Measurements from ENCODE around the gene REG3A. TPM values are rescaled to one million over a fixed set of nuclear protein-coding genes. Genes with fewer than 3 reads are reported as not detected.

Gene REG3A
- total and polyA plus RNA-seq, 10 of the 15 experiments (the other 5 are each of a cell fraction or from before 2014, with no cell fraction given): 0.62 TPM; not detected in 9

DNA sequence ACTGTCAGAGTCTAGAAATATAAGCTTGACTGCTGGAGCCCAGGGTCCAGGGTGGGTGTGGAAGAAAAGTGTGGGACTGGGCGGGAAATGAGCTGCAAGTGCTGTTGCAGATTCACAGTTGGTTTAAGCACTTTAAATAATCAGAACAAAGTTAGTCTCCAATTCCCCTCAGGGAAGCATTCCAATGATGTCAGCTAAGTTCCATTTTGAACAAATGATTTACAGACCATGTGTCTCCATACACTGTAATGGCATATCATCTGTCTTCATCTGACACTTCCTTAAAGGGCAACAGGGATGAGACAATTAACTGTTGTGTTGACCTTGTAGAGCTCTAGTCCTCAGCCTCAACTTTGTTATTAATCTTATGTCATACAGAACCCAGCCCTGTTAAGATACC is 31.5 kb upstream of the REG3A start:
- no TSS peak for BruUV-seq (replicated peaks)
- H4K20me1 ChIP-seq (ENCODE audit: control insufficient read depth, insufficient read depth): no peaks in the 10 kb centered on the region
- no peaks in the 10 kb centered on the region for H3K79me2 ChIP-seq (ENCODE audit: control insufficient read depth, insufficient read depth, low read length)
- DNase-seq (ENCODE audit: low read depth, low spot score) (no peak), ATAC-seq (no peak), FAIRE-seq (no peak)
- ChIA-PET CTCF (no interaction called here), POLR2A (no interaction called here), SMC1A (ENCODE audit: uncharacterized antibody, unreplicated experiment) (no interaction called here), RAD21 (ENCODE audit: unreplicated experiment) (no interaction called here)
- 0% methylated on average over 1 of the region's 1 CpG for WGBS (ENCODE audit: insufficient coverage, insufficient replicate concordance, low lambda C conversion rate, missing lambda C conversion rate)
- no peak overlapping the region for H3K4me3 ChIP-seq
- no peak overlapping the region for H3K27ac ChIP-seq (ENCODE audit: control insufficient read depth, insufficient read depth)
- in situ Hi-C loops (cut with MboI) (no loop called here), intact Hi-C loops (cut with micrococcal nuclease; ENCODE audit: unreplicated experiment) (no loop called here)
- no peaks in the 10 kb centered on the region for H3K36me3 ChIP-seq (ENCODE audit: control insufficient read depth in 2 of 2, insufficient read depth in 2 of 2, low read length in 1 of 2)
- no peaks in the 10 kb centered on the region for H3K9me3 ChIP-seq (replicated peaks; ENCODE audit: control insufficient read depth, insufficient read depth, low read length)
- TF ChIP-seq CTCF (IDR thresholded peaks at IDR 0.05 in 2 of 3, conservative IDR thresholded peaks at IDR 0.05 in 1 of 3; ENCODE audit: control insufficient read depth in 2 of 3, extremely low read depth in 1 of 3, insufficient read depth in 1 of 3, low read depth in 3 of 3, low read length in 3 of 3) (no peak), JUNB (IDR thresholded peaks at IDR 0.05) (no peak), ZNF274 (IDR thresholded peaks at IDR 0.05; ENCODE audit: insufficient read depth, insufficient read length) (no peak), GATAD2B (conservative IDR thresholded peaks at IDR 0.05; ENCODE audit: low read depth) (no peak), RBBP5 (conservative IDR thresholded peaks at IDR 0.05) (no peak), NR2C2 (IDR thresholded peaks at IDR 0.05; ENCODE audit: borderline replicate concordance, control insufficient read depth, insufficient read length, low read depth) (no peak), ZNF207 (IDR thresholded peaks at IDR 0.05; ENCODE audit: borderline replicate concordance) (no peak), BCL11A (IDR thresholded peaks at IDR 0.05; ENCODE audit: low read depth, low read length) (no peak), BCL3 (IDR thresholded peaks at IDR 0.05; ENCODE audit: borderline replicate concordance, insufficient read depth, low read depth, low read length, poor library complexity, severe bottlenecking) (no peak), CHD4 (IDR thresholded peaks at IDR 0.05) (no peak), SIX5 (IDR thresholded peaks at IDR 0.05; ENCODE audit: low read depth, low read length, severe bottlenecking) (no peak)
- TF ChIP-seq, protein P1, sequence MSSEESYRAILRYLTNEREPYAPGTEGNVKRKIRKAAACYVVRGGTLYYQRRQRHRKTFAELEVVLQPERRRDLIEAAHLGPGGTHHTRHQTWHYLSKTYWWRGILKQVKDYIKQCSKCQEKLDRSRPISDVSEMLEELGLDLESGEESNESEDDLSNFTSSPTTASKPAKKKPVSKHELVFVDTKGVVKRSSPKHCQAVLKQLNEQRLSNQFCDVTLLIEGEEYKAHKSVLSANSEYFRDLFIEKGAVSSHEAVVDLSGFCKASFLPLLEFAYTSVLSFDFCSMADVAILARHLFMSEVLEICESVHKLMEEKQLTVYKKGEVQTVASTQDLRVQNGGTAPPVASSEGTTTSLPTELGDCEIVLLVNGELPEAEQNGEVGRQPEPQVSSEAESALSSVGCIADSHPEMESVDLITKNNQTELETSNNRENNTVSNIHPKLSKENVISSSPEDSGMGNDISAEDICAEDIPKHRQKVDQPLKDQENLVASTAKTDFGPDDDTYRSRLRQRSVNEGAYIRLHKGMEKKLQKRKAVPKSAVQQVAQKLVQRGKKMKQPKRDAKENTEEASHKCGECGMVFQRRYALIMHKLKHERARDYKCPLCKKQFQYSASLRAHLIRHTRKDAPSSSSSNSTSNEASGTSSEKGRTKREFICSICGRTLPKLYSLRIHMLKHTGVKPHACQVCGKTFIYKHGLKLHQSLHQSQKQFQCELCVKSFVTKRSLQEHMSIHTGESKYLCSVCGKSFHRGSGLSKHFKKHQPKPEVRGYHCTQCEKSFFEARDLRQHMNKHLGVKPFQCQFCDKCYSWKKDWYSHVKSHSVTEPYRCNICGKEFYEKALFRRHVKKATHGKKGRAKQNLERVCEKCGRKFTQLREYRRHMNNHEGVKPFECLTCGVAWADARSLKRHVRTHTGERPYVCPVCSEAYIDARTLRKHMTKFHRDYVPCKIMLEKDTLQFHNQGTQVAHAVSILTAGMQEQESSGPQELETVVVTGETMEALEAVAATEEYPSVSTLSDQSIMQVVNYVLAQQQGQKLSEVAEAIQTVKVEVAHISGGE (CRISPR knock-in tag; IDR thresholded peaks at IDR 0.05): no peak
- TF ChIP-seq, protein P2, sequence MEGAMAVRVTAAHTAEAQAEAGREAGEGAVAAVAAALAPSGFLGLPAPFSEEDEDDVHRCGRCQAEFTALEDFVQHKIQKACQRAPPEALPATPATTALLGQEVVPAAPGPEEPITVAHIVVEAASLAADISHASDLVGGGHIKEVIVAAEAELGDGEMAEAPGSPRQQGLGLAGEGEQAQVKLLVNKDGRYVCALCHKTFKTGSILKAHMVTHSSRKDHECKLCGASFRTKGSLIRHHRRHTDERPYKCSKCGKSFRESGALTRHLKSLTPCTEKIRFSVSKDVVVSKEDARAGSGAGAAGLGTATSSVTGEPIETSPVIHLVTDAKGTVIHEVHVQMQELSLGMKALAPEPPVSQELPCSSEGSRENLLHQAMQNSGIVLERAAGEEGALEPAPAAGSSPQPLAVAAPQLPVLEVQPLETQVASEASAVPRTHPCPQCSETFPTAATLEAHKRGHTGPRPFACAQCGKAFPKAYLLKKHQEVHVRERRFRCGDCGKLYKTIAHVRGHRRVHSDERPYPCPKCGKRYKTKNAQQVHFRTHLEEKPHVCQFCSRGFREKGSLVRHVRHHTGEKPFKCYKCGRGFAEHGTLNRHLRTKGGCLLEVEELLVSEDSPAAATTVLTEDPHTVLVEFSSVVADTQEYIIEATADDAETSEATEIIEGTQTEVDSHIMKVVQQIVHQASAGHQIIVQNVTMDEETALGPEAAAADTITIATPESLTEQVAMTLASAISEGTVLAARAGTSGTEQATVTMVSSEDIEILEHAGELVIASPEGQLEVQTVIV (IDR thresholded peaks at IDR 0.05; ENCODE audit: borderline replicate concordance, partially characterized antibody): no peak
- TF ChIP-seq, protein P3, sequence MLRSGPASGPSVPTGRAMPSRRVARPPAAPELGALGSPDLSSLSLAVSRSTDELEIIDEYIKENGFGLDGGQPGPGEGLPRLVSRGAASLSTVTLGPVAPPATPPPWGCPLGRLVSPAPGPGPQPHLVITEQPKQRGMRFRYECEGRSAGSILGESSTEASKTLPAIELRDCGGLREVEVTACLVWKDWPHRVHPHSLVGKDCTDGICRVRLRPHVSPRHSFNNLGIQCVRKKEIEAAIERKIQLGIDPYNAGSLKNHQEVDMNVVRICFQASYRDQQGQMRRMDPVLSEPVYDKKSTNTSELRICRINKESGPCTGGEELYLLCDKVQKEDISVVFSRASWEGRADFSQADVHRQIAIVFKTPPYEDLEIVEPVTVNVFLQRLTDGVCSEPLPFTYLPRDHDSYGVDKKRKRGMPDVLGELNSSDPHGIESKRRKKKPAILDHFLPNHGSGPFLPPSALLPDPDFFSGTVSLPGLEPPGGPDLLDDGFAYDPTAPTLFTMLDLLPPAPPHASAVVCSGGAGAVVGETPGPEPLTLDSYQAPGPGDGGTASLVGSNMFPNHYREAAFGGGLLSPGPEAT (IDR thresholded peaks at IDR 0.05; ENCODE audit: low read depth): no peak
- H3K4me2 ChIP-seq (ENCODE audit: control insufficient read depth, insufficient read depth): no peak overlapping the region
- no peaks in the 10 kb centered on the region for H3K4me1 ChIP-seq (ENCODE audit: control insufficient read depth, insufficient read depth, low read length)
- no peak overlapping the region for H2AFZ ChIP-seq (ENCODE audit: control insufficient read depth, low read depth, low read length)
- H3K9ac ChIP-seq (ENCODE audit: control insufficient read depth, insufficient read depth, low read length): no peak overlapping the region
- no peaks in the 10 kb centered on the region for H3K27me3 ChIP-seq (replicated peaks in 1 of 2; ENCODE audit: control insufficient read depth in 2 of 2, insufficient read depth in 2 of 2, low read length in 1 of 2)
